A549 (cell line): Measurements from ENCODE around the gene ITPR3. TPM values are rescaled to one million over a fixed set of nuclear protein-coding genes. Genes with fewer than 3 reads are reported as not detected.

Experiments
- ATAC-seq, 2 experiments: fragments of 200-7000 bp in 1 of 2; fragments of >200 bp in 1 of 2; cut with Nextera tagmentation in 1 of 2; cut with Tn5 transposase in 1 of 2; 3 replicates each; pipeline versions ENCODE4 v1.8.0 to v1.9.1; 2018 to 2020; ENCODE audit warnings: mild to moderate bottlenecking in 1 of 2, moderate library complexity in 1 of 2
- CTCF ChIA-PET: fragments of 300-600 bp; sonication (Branson Sonifier 250); formaldehyde crosslinking; extraction: SDS; loops from one replicate; lab custom pipeline; 2021; ENCODE audit warnings: antibody characterized with exemption, inconsistent platforms; lab: Yijun Ruan, JAX
- POLR2A ChIA-PET: fragments of 350-600 bp; formaldehyde crosslinking; extraction: SDS; loops from one replicate; lab custom pipeline; 2021; ENCODE audit warnings: antibody characterized with exemption, inconsistent platforms; lab: Yijun Ruan, JAX
- DNase-seq, 2 experiments: peaks; one replicate each; pipeline versions ENCODE4 v3.0.0 to v3.0.0-alpha.2; 2011 to 2016; ENCODE audit warnings: low read depth in 1 of 2, low spot score in 1 of 2
- FAIRE-seq: peaks from 2 replicates; lab custom pipeline; 2011; peaks lifted over from hg19 to GRCh38; lab: Jason Lieb, UNC
- H3K27ac ChIP-seq, 2 experiments: fragments of >200 bp; sonication (Bioruptor Twin); formaldehyde crosslinking; 3 replicates each; pipeline ENCODE4 v1.5.1; 2016 to 2017
- H3K4me1 ChIP-seq: fragments of >200 bp; sonication (Bioruptor Twin); formaldehyde crosslinking; 3 replicates; pipeline ENCODE4 v1.6.1; 2016
- H3K4me2 ChIP-seq: fragments of >200 bp; sonication (Bioruptor Twin); formaldehyde crosslinking; 3 replicates; pipeline ENCODE4 v1.6.1; 2016
- H3K4me3 ChIP-seq: fragments of >200 bp; sonication (Bioruptor Twin); formaldehyde crosslinking; 3 replicates; pipeline ENCODE4 v1.5.1; 2016
- H3K9me3 ChIP-seq: fragments of >200 bp; sonication (Bioruptor Twin); formaldehyde crosslinking; 3 replicates; pipeline ENCODE4 v1.6.1; 2016
- BCL3 ChIP-seq: fragments of >200 bp; sonication (Bioruptor Twin); formaldehyde crosslinking; IDR thresholded peaks from 3 replicates; pipeline ENCODE4 v1.6.1; 2016
- CBX2 ChIP-seq: fragments of 200-600 bp; sonication (generic); IDR thresholded peaks from 2 replicates; pipeline ENCODE4 v1.6.1; 2016; ENCODE audit warnings: low read depth, mild to moderate bottlenecking, borderline replicate concordance
- CBX8 ChIP-seq: fragments of 200-600 bp; sonication (generic); IDR thresholded peaks from 2 replicates; pipeline ENCODE4 v1.6.1; 2016
- CEBPB ChIP-seq, 2 experiments: fragments of >200 bp in 1 of 2; sonication (Bioruptor Twin) in 1 of 2; formaldehyde crosslinking in 1 of 2; IDR thresholded peaks; 2 replicates each; pipeline ENCODE4 v1.6.1; 2012 to 2016
- CHD2 ChIP-seq: fragments of 150-350 bp; IDR thresholded peaks from 2 replicates; pipeline ENCODE4 v1.6.1; 2014; ENCODE audit warnings: low read length; ENCODE audit not compliant: partially characterized antibody
- E2F6 ChIP-seq: IDR thresholded peaks from 2 replicates; pipeline ENCODE4 v1.6.1; 2012; ENCODE audit warnings: low read depth, borderline replicate concordance
- EHF ChIP-seq: fragments of 250-450 bp; sonication (Bioruptor Pico); IDR thresholded peaks from 2 replicates; pipeline ENCODE4 v1.5.0; 2020; ENCODE audit warnings: mild to moderate bottlenecking
- ELK1 ChIP-seq: fragments of 150-350 bp; IDR thresholded peaks from 2 replicates; pipeline ENCODE4 v1.6.1; 2014; ENCODE audit warnings: low read depth, mild to moderate bottlenecking, low read length
- ESRRA ChIP-seq: fragments of 150-350 bp; IDR thresholded peaks from 2 replicates; pipeline ENCODE4 v1.6.1; 2014; ENCODE audit warnings: mild to moderate bottlenecking, low read length, borderline replicate concordance
- FOXS1 ChIP-seq: fragments of 250-450 bp; sonication (Bioruptor Pico); IDR thresholded peaks from 2 replicates; pipeline ENCODE4 v1.5.0; 2020; ENCODE audit warnings: mild to moderate bottlenecking, moderate library complexity
- GATA3 ChIP-seq: IDR thresholded peaks from 2 replicates; pipeline ENCODE4 v1.6.1; 2012; ENCODE audit warnings: borderline replicate concordance
- HDAC2 ChIP-seq: fragments of 200-600 bp; sonication (generic); IDR thresholded peaks from 2 replicates; pipeline ENCODE4 v1.6.1; 2016
- HES2 ChIP-seq: fragments of >200 bp; sonication (Bioruptor Twin); formaldehyde crosslinking; IDR thresholded peaks from 2 replicates; pipeline ENCODE4 v1.6.1; 2016
- KDM5A ChIP-seq: fragments of 200-600 bp; sonication (generic); IDR thresholded peaks from 2 replicates; pipeline ENCODE4 v1.6.1; 2016; ENCODE audit warnings: antibody characterized with exemption, mild to moderate bottlenecking
- MAZ ChIP-seq: fragments of 150-350 bp; IDR thresholded peaks from 2 replicates; pipeline ENCODE4 v1.6.1; 2014; ENCODE audit warnings: antibody characterized with exemption, low read depth, low read length, borderline replicate concordance
- POLR2AphosphoS2 ChIP-seq: conservative IDR thresholded peaks from 2 replicates; pipeline ENCODE4 v1.6.1; 2012; ENCODE audit warnings: low read length, improper control_type of control experiment, inconsistent platforms
- RAD21 ChIP-seq, 2 experiments: fragments of >200 bp in 1 of 2; sonication (Bioruptor Twin) in 1 of 2; formaldehyde crosslinking in 1 of 2; IDR thresholded peaks in 1 of 2; conservative IDR thresholded peaks in 1 of 2; 2 replicates in 1 of 2; 3 replicates in 1 of 2; pipeline ENCODE4 v1.6.1; 2012 to 2018; ENCODE audit warnings: inconsistent platforms in 1 of 2
- RARB ChIP-seq: fragments of 250-450 bp; sonication (Bioruptor Pico); IDR thresholded peaks from 2 replicates; pipeline ENCODE4 v1.8.0; 2021; ENCODE audit warnings: mild to moderate bottlenecking, moderate library complexity
- REST ChIP-seq: fragments of 200-600 bp; sonication (generic); IDR thresholded peaks from 2 replicates; pipeline ENCODE4 v1.6.1; 2016; ENCODE audit warnings: antibody characterized with exemption, mild to moderate bottlenecking, moderate library complexity
- TFCP2L1 ChIP-seq: fragments of 250-450 bp; sonication (Bioruptor Pico); IDR thresholded peaks from 2 replicates; pipeline ENCODE4 v1.5.0; 2021; ENCODE audit warnings: mild to moderate bottlenecking
- USF2 ChIP-seq: fragments of 450-650 bp; IDR thresholded peaks from 2 replicates; pipeline ENCODE4 v1.6.1; 2014; ENCODE audit warnings: antibody characterized with exemption
- ZFP36 ChIP-seq: fragments of 450-650 bp; IDR thresholded peaks from 2 replicates; pipeline ENCODE4 v1.6.1; 2014; ENCODE audit warnings: borderline replicate concordance; ENCODE audit not compliant: partially characterized antibody
- ZNF302 ChIP-seq: fragments of 250-450 bp; sonication (Bioruptor Pico); IDR thresholded peaks from 2 replicates; pipeline ENCODE4 v1.9.0; 2021; ENCODE audit warnings: inconsistent platforms, mild to moderate bottlenecking, moderate library complexity
- WGBS: methylation state at CpG from one replicate; pipeline ENCODE4 v1.1.6; 2017; ENCODE audit errors: missing lambda C conversion rate; 5-methylcytosine and 5-hydroxymethylcytosine counted together
- polyA plus RNA-seq, 4 experiments: library from polyadenylated mRNA; depleted of rRNA in 3 of 4; stranded (reverse); fragments of >200 nt; fragmentation: RNase III in 1 of 4; extraction: RNeasy Plus Mini Kit Qiagen cat#74134 plus additional on column Dnase treatment in 1 of 4; gene quantifications; 2 replicates in 3 of 4; 3 replicates in 1 of 4; pipeline ENCODE4 v1.2.3, GENCODE V29; 2011 to 2017

Gene ITPR3
- polyA plus RNA-seq, 2 of the 4 experiments (the other 2 are of a cell fraction) = 17.6 to 20.8 TPM

GRCh38 chr6:33710296-33711121, 89.4 kb downstream of the ITPR3 start:
- Histone ChIP-seq H3K4me1 (peaks cover 10% of the 10 kb centered on the region; the same call in 2 of the 3 replicates), H3K4me2 (peak overlapping the region; percentile 97), H3K27ac (peak overlapping the region; percentile 98 to 99), H3K4me3 (peak overlapping the region; percentile 73), H3K9me3 (no peaks in the 10 kb centered on the region)
- TF ChIP-seq POLR2AphosphoS2 (no peak), EHF (no peak), GATA3 (no peak), CBX2 (no peak), HDAC2 (no peak), ELK1 (no peak), TFCP2L1 (no peak), ESRRA (no peak), FOXS1 (CRISPR knock-in tag) (no peak), HES2 (no peak), CEBPB (IDR thresholded peaks at IDR 0.05) (no peak), KDM5A (no peak), E2F6 (no peak)
- ATAC-seq (no peak; a peak in 1 of 6 replicates), FAIRE-seq (no peak), DNase-seq (no peak)
- ChIA-PET CTCF (interaction anchor here (0.6 to 12.6 kb wide), 25 partner anchors 8 to 453 kb away, joined by 3 to 177 read pairs (median 8); no protein-coding TSS in a partner anchor), POLR2A (interaction anchor here (0.5 to 1.7 kb wide), 9 partner anchors 8 to 259 kb away, joined by 3 to 9 read pairs (median 4); partner anchors contain the start of genes BAK1 and ITPR3)
- 78% methylated on average over 15 of the region's 15 CpGs for WGBS

- POLR2A ChIA-PET = interaction anchor here (0.5 to 1.7 kb wide), 16 partner anchors 8 to 258 kb away, joined by 3 to 9 read pairs (median 4); partner anchors contain the start of genes BAK1 and ITPR3
- peak within 1 kb of the TSS; percentile 97 for H3K4me2 ChIP-seq
- CTCF ChIA-PET = interaction anchor here (0.6 to 12.6 kb wide), 34 partner anchors 9 to 452 kb away, joined by 3 to 177 read pairs (median 6); no protein-coding TSS in a partner anchor
- H3K27ac ChIP-seq = peak within 1 kb of the TSS; percentile 98 to 99
- peak within 1 kb of the TSS; percentile 73 for H3K4me3 ChIP-seq
- WGBS = 9% methylated on average over 25 of the region's 73 CpGs
- ATAC-seq (peak; percentile 88 to 97), FAIRE-seq (no peak), DNase-seq (peak; percentile 87 to 95)
- peaks cover 10% of the 10 kb centered on the region; the same call in 2 of the 3 replicates for H3K4me1 ChIP-seq
- H3K9me3 ChIP-seq = no peaks in the 10 kb centered on the region
- TF ChIP-seq FOXS1 (CRISPR knock-in tag) (no peak), RAD21 (conservative IDR thresholded peaks at IDR 0.05 in 1 of 2, IDR thresholded peaks at IDR 0.05 in 1 of 2) (peak; percentile 70), REST (no peak), CBX8 (no peak), ELK1 (no peak), MAZ (no peak), CEBPB (IDR thresholded peaks at IDR 0.05) (no peak), ZNF302 (no peak), ZFP36 (no peak), RARB (CRISPR knock-in tag) (no peak), BCL3 (no peak), USF2 (peak; percentile 71), CHD2 (no peak)
Observed at GRCh38 chr6:33711140-33712129, 90.3 kb downstream of the ITPR3 start, which contains the start of gene UQCC2. Gene UQCC2 (minus strand): TSS chr6:33711700. CDS start chr6:33711686, 14 bp downstream.
